GM12878 (cell line): Measurements from ENCODE around the gene PAEP. TPM values are rescaled to one million over a fixed set of nuclear protein-coding genes. Genes with fewer than 3 reads are reported as not detected.

ENCODE experiments used
- ATAC-seq: fragments of 200-7000 bp; cut with Tn5 transposase; 3 replicates; pipeline ENCODE4 v1.9.1; 2020; ENCODE audit warnings: mild to moderate bottlenecking, moderate library complexity
- BruUV-seq: library from RNA; stranded (reverse); fragments of 400-500 nt; replicated peaks from 2 replicates; lab custom pipeline; 2021; lab: Mats Ljungman, UMichigan
- CTCF ChIA-PET: fragments of 300-600 bp; sonication (Branson Sonifier 250); formaldehyde crosslinking; extraction: SDS; loops from one replicate; lab custom pipeline; 2021; ENCODE audit warnings: inconsistent platforms; lab: Yijun Ruan, JAX
- POLR2A ChIA-PET: fragments of 350-600 bp; formaldehyde crosslinking; extraction: SDS; loops from one replicate; lab custom pipeline; 2021; ENCODE audit warnings: inconsistent platforms; lab: Charles Lee
- RAD21 ChIA-PET: fragments of 300-600 bp; sonication (Branson Sonifier 250); formaldehyde crosslinking; loops from one replicate; lab custom pipeline; 2023; ENCODE audit warnings: antibody characterized with exemption; ENCODE audit not compliant: unreplicated experiment; lab: Charles Lee
- SMC1A ChIA-PET: fragments of 300-600 bp; sonication (Branson Sonifier 250); formaldehyde crosslinking; loops from one replicate; lab custom pipeline; 2023; ENCODE audit not compliant: unreplicated experiment, uncharacterized antibody; lab: Charles Lee
- DNase-seq: peaks from one replicate; pipeline ENCODE4 v3.0.0-alpha.2; 2011; ENCODE audit warnings: low read depth, low spot score
- FAIRE-seq: peaks from 3 replicates; lab custom pipeline; 2011; peaks lifted over from hg19 to GRCh38; lab: Jason Lieb, UNC
- H2AFZ ChIP-seq: 2 replicates; pipeline ENCODE4 v1.6.0; 2011; ENCODE audit warnings: low read depth, low read length, control low read depth; ENCODE audit not compliant: control insufficient read depth
- H3K27ac ChIP-seq: 2 replicates; pipeline ENCODE4 v1.5.1; 2011; ENCODE audit warnings: control low read depth; ENCODE audit not compliant: control insufficient read depth, insufficient read depth
- H3K27me3 ChIP-seq, 2 experiments: replicated peaks in 1 of 2; 2 replicates each; pipeline versions ENCODE4 v1.6.0 to v1.6.1; 2011; ENCODE audit warnings: low read length in 1 of 2; ENCODE audit not compliant: control insufficient read depth in 2 of 2, insufficient read depth in 2 of 2
- H3K36me3 ChIP-seq, 2 experiments: 2 replicates each; pipeline ENCODE4 v1.5.1; 2011; ENCODE audit warnings: low read length in 1 of 2; ENCODE audit not compliant: control insufficient read depth in 2 of 2, insufficient read depth in 2 of 2
- H3K4me1 ChIP-seq: 2 replicates; pipeline ENCODE4 v1.6.1; 2011; ENCODE audit warnings: mild to moderate bottlenecking, low read length, moderate library complexity, mixed read lengths; ENCODE audit not compliant: control insufficient read depth, insufficient read depth
- H3K4me2 ChIP-seq: 2 replicates; pipeline ENCODE4 v1.6.0; 2011; ENCODE audit warnings: control low read depth; ENCODE audit not compliant: control insufficient read depth, insufficient read depth
- H3K4me3 ChIP-seq: fragments of 200-600 bp; sonication (generic); 2 replicates; pipeline ENCODE4 v1.5.1; 2016
- H3K79me2 ChIP-seq: 2 replicates; pipeline ENCODE4 v1.6.0; 2011; ENCODE audit warnings: low read length; ENCODE audit not compliant: control insufficient read depth, insufficient read depth
- H3K9ac ChIP-seq: 2 replicates; pipeline ENCODE4 v1.8.0; 2011; ENCODE audit warnings: low read length, control low read depth, mixed read lengths; ENCODE audit not compliant: control insufficient read depth, insufficient read depth
- H3K9me3 ChIP-seq: replicated peaks from 3 replicates; pipeline ENCODE4 v1.5.1; 2011; ENCODE audit warnings: mild to moderate bottlenecking, low read length; ENCODE audit not compliant: control insufficient read depth, insufficient read depth
- H4K20me1 ChIP-seq: 2 replicates; pipeline ENCODE4 v1.6.0; 2011; ENCODE audit not compliant: control insufficient read depth, insufficient read depth
- BCL3 ChIP-seq: IDR thresholded peaks from 2 replicates; pipeline ENCODE4 v1.6.1; 2011; ENCODE audit warnings: borderline replicate concordance, low read depth, mild to moderate bottlenecking, moderate library complexity, low read length; ENCODE audit not compliant: insufficient read depth, poor library complexity, severe bottlenecking
- CBFB ChIP-seq: IDR thresholded peaks from 2 replicates; pipeline ENCODE4 v1.6.1; 2016; ENCODE audit warnings: antibody characterized with exemption, low read depth
- CBX5 ChIP-seq: sonication (generic); IDR thresholded peaks from 2 replicates; pipeline ENCODE4 v1.6.1; 2016; ENCODE audit warnings: low read depth, moderate library complexity, mild to moderate bottlenecking, inconsistent platforms
- CUX1 ChIP-seq: IDR thresholded peaks from 2 replicates; pipeline ENCODE4 v1.6.1; 2012; ENCODE audit warnings: improper control_type of control experiment, low read depth, low read length; ENCODE audit not compliant: insufficient replicate concordance
- FOXM1 ChIP-seq: IDR thresholded peaks from 2 replicates; pipeline ENCODE4 v1.6.1; 2012; ENCODE audit warnings: low read depth, mild to moderate bottlenecking, inconsistent platforms, low read length, moderate library complexity
- GATAD2B ChIP-seq: fragments of 450-650 bp; conservative IDR thresholded peaks from 2 replicates; pipeline ENCODE4 v1.6.1; 2017; ENCODE audit warnings: low read depth, mild to moderate bottlenecking, moderate library complexity
- HDAC2 ChIP-seq: fragments of 200-600 bp; sonication (generic); IDR thresholded peaks from 2 replicates; pipeline ENCODE4 v1.6.1; 2017
- HDAC6 ChIP-seq: fragments of 200-600 bp; sonication (generic); IDR thresholded peaks from one replicate; pipeline ENCODE4 v1.8.0; 2017; ENCODE audit warnings: antibody characterized with exemption; ENCODE audit not compliant: unreplicated experiment
- MTA2 ChIP-seq: fragments of 450-650 bp; IDR thresholded peaks from 2 replicates; pipeline ENCODE4 v1.6.1; 2016; ENCODE audit warnings: low read depth, mild to moderate bottlenecking, moderate library complexity
- NFXL1 ChIP-seq: fragments of 450-650 bp; IDR thresholded peaks from 2 replicates; pipeline ENCODE4 v1.6.1; 2017; ENCODE audit warnings: antibody characterized with exemption, mild to moderate bottlenecking, borderline replicate concordance
- TCF3 ChIP-seq: IDR thresholded peaks from 2 replicates; pipeline ENCODE4 v1.6.1; 2012; ENCODE audit warnings: low read depth, mild to moderate bottlenecking, low read length, borderline replicate concordance; ENCODE audit not compliant: insufficient read depth
- ZBTB40 ChIP-seq: fragments of 450-650 bp; IDR thresholded peaks from 2 replicates; pipeline ENCODE4 v1.6.1; 2016; ENCODE audit warnings: mild to moderate bottlenecking, moderate library complexity, borderline replicate concordance
- ZNF217 ChIP-seq: fragments of 450-650 bp; IDR thresholded peaks from 2 replicates; pipeline ENCODE4 v1.6.1; 2017; ENCODE audit warnings: antibody characterized with exemption, mild to moderate bottlenecking
- ZNF384 ChIP-seq: IDR thresholded peaks from 2 replicates; pipeline ENCODE4 v1.6.1; 2012; ENCODE audit warnings: low read depth, mild to moderate bottlenecking, low read length, improper control_type of control experiment, borderline replicate concordance
- WGBS: methylation state at CpG from one replicate; pipeline ENCODE4 v1.1.6; 2016; ENCODE audit warnings: low lambda C conversion rate; ENCODE audit not compliant: insufficient replicate concordance, insufficient coverage; ENCODE audit errors: missing lambda C conversion rate; 5-methylcytosine and 5-hydroxymethylcytosine counted together
- in situ Hi-C: fragments of 300-500 bp; cut with MboI; formaldehyde crosslinking; loops from 9 replicates; pipeline ENCODE4 v1.14.3; 2018; ENCODE audit warnings: mixed read lengths
- intact Hi-C: fragments of 100-400 bp; cut with micrococcal nuclease; formaldehyde crosslinking; loops from one replicate; pipeline ENCODE4 v1.14.2; 2022; ENCODE audit not compliant: unreplicated experiment
- polyA plus RNA-seq, 11 experiments: library from polyadenylated mRNA; depleted of rRNA in 4 of 11; unstranded in 6 of 11; stranded (reverse) in 5 of 11; fragments of >200 nt; fragmentation: Nextera tagmentation in 4 of 11; fragmentation: Illumina TruSeq in 1 of 11; extraction: Ambion mirVana in 4 of 11; extraction: Trizol in 1 of 11; gene quantifications; 1 replicate in 1 of 11; 2 replicates in 10 of 11; pipeline versions ENCODE4 v1.2.1 to v1.2.3, GENCODE V29; 2011 to 2016; ENCODE audit warnings: inconsistent platforms in 2 of 11, missing spikeins in 2 of 11, low read depth in 1 of 11
- total RNA-seq, 4 experiments: library from RNA; depleted of rRNA in 3 of 4; stranded (reverse); fragments of >200 nt in 3 of 4; fragmentation: Illumina TruSeq in 1 of 4; extraction: Trizol in 1 of 4; gene quantifications; 2 replicates each; pipeline versions ENCODE4 v1.2.1 to v1.2.3, GENCODE V29; 2013 to 2021

PAEP gene
- total and polyA plus RNA-seq, 10 of the 15 experiments (the other 5 are each of a cell fraction or from before 2014, with no cell fraction given), result not detected

GRCh38 chr9:135563858-135564257 lies 2.3 kb downstream of the PAEP start:
- 35% methylated on average over 12 of the region's 12 CpGs for WGBS
- H3K27me3 ChIP-seq, result no peaks in the 10 kb centered on the region; a peak in 1 of 4 replicates
- POLR2A ChIA-PET, result no interaction called here
- TF ChIP-seq CBFB, result no peak
- no peak for TF ChIP-seq CBX5
- no peak for TF ChIP-seq HDAC6
- TF ChIP-seq NFXL1, result no peak
- no peak for TF ChIP-seq ZNF384
- TF ChIP-seq MTA2, result no peak
- no peak for TF ChIP-seq ZBTB40
- TF ChIP-seq BCL3, result no peak
- TF ChIP-seq HDAC2, result no peak
- TF ChIP-seq FOXM1, result no peak
- no peak for TF ChIP-seq ZNF217
- TF ChIP-seq CUX1, result no peak
- no peak for TF ChIP-seq GATAD2B
- TF ChIP-seq TCF3, result no peak

More at GRCh38 chr9:135563858-135564257, 2.3 kb downstream of the PAEP start:
- Histone ChIP-seq H3K9me3 (no peaks in the 10 kb centered on the region), H3K79me2 (no peaks in the 10 kb centered on the region), H3K9ac (no peak overlapping the region), H3K4me3 (no peak overlapping the region), H3K4me2 (no peak overlapping the region), H2AFZ (no peak overlapping the region), H4K20me1 (no peaks in the 10 kb centered on the region), H3K4me1 (no peaks in the 10 kb centered on the region), H3K36me3 (no peaks in the 10 kb centered on the region), H3K27ac (no peak overlapping the region)
- ChIA-PET CTCF (no interaction called here), RAD21 (no interaction called here), SMC1A (no interaction called here)
- in situ Hi-C loops, result no loop called here
- no peak for FAIRE-seq
- ATAC-seq, result no peak
- intact Hi-C loops, result no loop called here
- BruUV-seq, result no TSS peak
- DNase-seq, result no peak
